SK-N-MC (cell line): Measurements from ENCODE around the gene LMO2.

Experiments used
- EZH2 ChIP-seq: fragments of 200-600 bp; sonication (generic); IDR thresholded peaks from one replicate; pipeline ENCODE4 v1.6.1; 2017; ENCODE audit warnings: antibody characterized with exemption
- POLR2AphosphoS5 ChIP-seq: IDR thresholded peaks from 2 replicates; pipeline ENCODE4 v1.6.1; 2012; ENCODE audit warnings: mild to moderate bottlenecking, low read depth, low read length, borderline replicate concordance

DNA sequence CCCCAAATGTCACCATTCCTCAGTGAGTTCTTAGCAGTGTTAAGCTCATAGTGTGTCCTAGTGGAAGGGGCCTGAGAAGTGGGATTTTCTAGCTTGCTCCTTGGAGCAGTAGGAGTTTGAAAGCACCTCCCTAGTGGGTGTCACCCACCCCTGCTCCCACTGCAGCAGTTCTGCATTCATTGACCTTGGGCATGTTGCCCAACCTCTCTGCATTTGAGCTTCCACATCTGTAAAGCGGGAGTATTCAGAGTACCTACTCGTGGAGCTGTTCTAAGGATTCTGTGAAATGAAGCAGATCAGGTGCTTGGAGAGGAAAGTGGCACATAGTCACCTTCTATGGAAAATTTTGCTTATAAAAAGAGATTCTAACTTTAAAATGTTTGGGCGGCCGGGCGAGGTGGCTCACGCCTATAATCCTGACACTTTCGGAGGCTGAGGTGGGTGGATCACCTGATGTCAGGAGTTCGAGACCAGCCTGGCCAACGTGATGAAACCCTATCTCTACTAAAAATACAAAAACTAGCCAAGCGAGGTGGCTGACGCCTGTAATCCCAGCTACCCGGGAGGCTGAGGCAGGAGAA is 16.9 kb downstream of the LMO2 start:
- no peak for TF ChIP-seq EZH2
- TF ChIP-seq POLR2AphosphoS5: no peak
